Measurements from ENCODE around the gene NUDT4B.
"Not testable (repeated sequence)": the region's sequence is repeated elsewhere in the genome, so short reads cannot be mapped to it uniquely, and the experiment has no call there.

NUDT4B gene

DNA sequence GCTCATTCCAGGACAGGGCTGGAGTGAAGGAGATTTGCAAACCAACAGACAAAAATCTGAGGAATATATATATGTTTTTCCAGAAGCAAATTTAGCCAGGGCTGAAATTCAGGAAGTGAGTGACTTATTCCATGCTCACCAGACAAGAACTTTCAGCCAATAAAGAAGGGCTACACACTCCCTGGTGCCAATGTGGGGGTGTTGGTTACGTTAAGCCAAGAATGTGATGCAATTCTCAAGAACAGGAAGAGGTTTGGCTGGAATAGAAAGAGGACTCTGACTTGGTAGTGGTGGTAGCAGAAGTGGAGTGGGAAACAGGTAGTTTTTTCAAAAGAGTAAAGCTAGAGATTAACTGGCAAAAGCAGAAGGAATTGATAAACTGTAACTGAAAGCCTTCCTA is 11.6 kb downstream of the NUDT4B start:
- H3K4me1 ChIP-seq (ENCODE audit: low read depth, poor library complexity, severe bottlenecking); H3K36me3 ChIP-seq (ENCODE audit: insufficient read depth); H3K79me2 ChIP-seq (ENCODE audit: insufficient read depth, low read depth); H3K27me3 ChIP-seq (ENCODE audit: insufficient read depth, low read depth); H3K4me3 ChIP-seq (IDR thresholded peaks at IDR 0.05; ENCODE audit: insufficient read depth, low read depth, low read length); H3K27ac ChIP-seq; H3K4me2 ChIP-seq; H3K9ac ChIP-seq; H4K20me1 ChIP-seq (ENCODE audit: insufficient read depth); H2AFZ ChIP-seq (ENCODE audit: low read depth): not testable (repeated sequence)

GRCh38 chr1:148761360-148761759 is 12.8 kb downstream of the NUDT4B start:
- H4K20me1 ChIP-seq (ENCODE audit: insufficient read depth); H2AFZ ChIP-seq (ENCODE audit: low read depth); H3K36me3 ChIP-seq (ENCODE audit: insufficient read depth); H3K79me2 ChIP-seq (ENCODE audit: insufficient read depth, low read depth); H3K27ac ChIP-seq; H3K4me2 ChIP-seq; H3K4me3 ChIP-seq (IDR thresholded peaks at IDR 0.05; ENCODE audit: insufficient read depth, low read depth, low read length); H3K27me3 ChIP-seq (ENCODE audit: insufficient read depth, low read depth); H3K9ac ChIP-seq; H3K4me1 ChIP-seq (ENCODE audit: low read depth, poor library complexity, severe bottlenecking): not testable (repeated sequence)

GRCh38 chr1:148765238-148766019 is 16.9 kb downstream of the NUDT4B start:
- not testable (repeated sequence) for H3K36me3 ChIP-seq (ENCODE audit: insufficient read depth); H3K4me3 ChIP-seq (IDR thresholded peaks at IDR 0.05; ENCODE audit: insufficient read depth, low read depth, low read length); H3K4me2 ChIP-seq; H4K20me1 ChIP-seq (ENCODE audit: insufficient read depth); H3K9ac ChIP-seq; H3K4me1 ChIP-seq (ENCODE audit: low read depth, poor library complexity, severe bottlenecking); H2AFZ ChIP-seq (ENCODE audit: low read depth); H3K27me3 ChIP-seq (ENCODE audit: insufficient read depth, low read depth); H3K27ac ChIP-seq; H3K79me2 ChIP-seq (ENCODE audit: insufficient read depth, low read depth)

GRCh38 chr1:148768541-148768940 is 20.0 kb downstream of the NUDT4B start:
- not testable (repeated sequence) for H3K79me2 ChIP-seq (ENCODE audit: insufficient read depth, low read depth); H3K9ac ChIP-seq; H3K27ac ChIP-seq; H3K4me2 ChIP-seq; H4K20me1 ChIP-seq (ENCODE audit: insufficient read depth); H3K36me3 ChIP-seq (ENCODE audit: insufficient read depth); H3K4me1 ChIP-seq (ENCODE audit: low read depth, poor library complexity, severe bottlenecking); H3K27me3 ChIP-seq (ENCODE audit: insufficient read depth, low read depth); H2AFZ ChIP-seq (ENCODE audit: low read depth); H3K4me3 ChIP-seq (IDR thresholded peaks at IDR 0.05; ENCODE audit: insufficient read depth, low read depth, low read length)

DNA sequence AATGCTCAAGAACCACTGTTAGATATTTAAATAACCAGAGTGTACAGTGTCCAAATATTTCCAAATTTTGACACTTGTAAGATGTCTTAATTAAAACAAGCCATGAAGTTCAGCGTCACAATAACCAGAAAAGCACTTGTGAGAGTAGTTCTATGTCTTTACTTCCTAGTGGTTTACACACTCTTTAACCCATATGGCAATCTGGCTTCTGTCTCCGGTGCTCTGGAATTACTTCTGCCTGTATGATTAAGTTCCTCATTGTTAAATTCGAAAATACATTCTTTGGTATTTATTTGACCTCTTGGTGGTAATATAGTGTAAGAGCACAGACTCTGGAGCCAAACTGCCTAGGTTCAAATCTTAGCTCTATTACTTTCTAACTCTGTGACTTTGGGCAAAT is 20.9 kb downstream of the NUDT4B start:
- not testable (repeated sequence) for H3K36me3 ChIP-seq (ENCODE audit: insufficient read depth); H3K4me3 ChIP-seq (IDR thresholded peaks at IDR 0.05; ENCODE audit: insufficient read depth, low read depth, low read length); H3K4me2 ChIP-seq; H3K9ac ChIP-seq; H2AFZ ChIP-seq (ENCODE audit: low read depth); H3K4me1 ChIP-seq (ENCODE audit: low read depth, poor library complexity, severe bottlenecking); H4K20me1 ChIP-seq (ENCODE audit: insufficient read depth); H3K27ac ChIP-seq; H3K27me3 ChIP-seq (ENCODE audit: insufficient read depth, low read depth); H3K79me2 ChIP-seq (ENCODE audit: insufficient read depth, low read depth)

- not testable (repeated sequence) for H4K20me1 ChIP-seq (ENCODE audit: insufficient read depth); H3K36me3 ChIP-seq (ENCODE audit: insufficient read depth); H3K4me1 ChIP-seq (ENCODE audit: low read depth, poor library complexity, severe bottlenecking); H3K27me3 ChIP-seq (ENCODE audit: insufficient read depth, low read depth); H3K27ac ChIP-seq; H3K4me2 ChIP-seq; H3K9ac ChIP-seq; H2AFZ ChIP-seq (ENCODE audit: low read depth); H3K4me3 ChIP-seq (IDR thresholded peaks at IDR 0.05; ENCODE audit: insufficient read depth, low read depth, low read length); H3K79me2 ChIP-seq (ENCODE audit: insufficient read depth, low read depth)
Observed at GRCh38 chr1:148773690-148774089, 25.1 kb downstream of the NUDT4B start.

DNA sequence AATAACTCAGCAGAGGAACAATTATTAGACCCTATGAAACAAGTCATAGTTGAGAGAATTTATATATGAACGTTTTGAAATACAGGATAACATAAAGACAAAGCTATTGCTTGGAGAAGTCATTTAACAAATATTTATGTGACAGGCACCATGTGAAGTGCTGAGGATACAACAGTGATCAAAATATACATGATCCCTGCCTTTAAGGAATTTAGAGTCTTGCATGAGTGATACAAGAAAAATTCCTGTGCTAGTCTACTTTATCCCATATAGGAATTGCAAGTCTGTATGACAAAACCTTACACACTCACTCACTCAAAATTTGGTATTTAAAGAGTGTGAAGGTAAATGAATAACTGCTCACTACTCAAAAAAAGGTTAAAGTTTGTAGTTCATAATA is 25.5 kb downstream of the NUDT4B start:
- H3K36me3 ChIP-seq (ENCODE audit: insufficient read depth); H3K9ac ChIP-seq; H3K79me2 ChIP-seq (ENCODE audit: insufficient read depth, low read depth): not testable (repeated sequence)

DNA sequence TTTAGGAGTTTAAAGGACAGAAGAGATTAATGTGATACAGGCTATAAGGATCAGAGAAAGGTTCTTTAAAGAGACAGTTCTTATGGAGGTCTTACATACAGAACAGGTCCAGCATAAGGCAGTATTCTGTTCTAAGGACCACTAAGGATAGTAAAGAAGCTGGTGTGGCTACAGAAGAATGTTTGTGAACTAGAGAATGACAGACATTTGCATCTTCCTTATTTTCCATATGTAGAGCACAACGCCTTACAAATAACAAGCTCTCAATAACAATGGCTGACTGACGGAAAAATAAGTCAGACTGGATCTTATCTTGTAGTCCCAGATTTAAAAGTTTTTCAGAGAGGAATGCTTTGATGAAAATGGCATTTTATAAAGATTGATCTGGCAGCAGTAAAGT is 26.7 kb downstream of the NUDT4B start:
- H3K27me3 ChIP-seq (ENCODE audit: insufficient read depth, low read depth); H3K79me2 ChIP-seq (ENCODE audit: insufficient read depth, low read depth); H3K27ac ChIP-seq; H3K4me3 ChIP-seq (IDR thresholded peaks at IDR 0.05; ENCODE audit: insufficient read depth, low read depth, low read length); H3K4me1 ChIP-seq (ENCODE audit: low read depth, poor library complexity, severe bottlenecking); H3K36me3 ChIP-seq (ENCODE audit: insufficient read depth); H3K9ac ChIP-seq; H4K20me1 ChIP-seq (ENCODE audit: insufficient read depth); H2AFZ ChIP-seq (ENCODE audit: low read depth); H3K4me2 ChIP-seq: not testable (repeated sequence)

More for the DNA sequence above, 25.5 kb downstream of the NUDT4B start:
- H3K27me3 ChIP-seq (ENCODE audit: insufficient read depth, low read depth); H3K27ac ChIP-seq; H3K4me1 ChIP-seq (ENCODE audit: low read depth, poor library complexity, severe bottlenecking); H3K4me3 ChIP-seq (IDR thresholded peaks at IDR 0.05; ENCODE audit: insufficient read depth, low read depth, low read length); H3K4me2 ChIP-seq; H2AFZ ChIP-seq (ENCODE audit: low read depth); H4K20me1 ChIP-seq (ENCODE audit: insufficient read depth): not testable (repeated sequence)

- H3K79me2 ChIP-seq (ENCODE audit: insufficient read depth, low read depth); H3K4me2 ChIP-seq; H3K27ac ChIP-seq; H2AFZ ChIP-seq (ENCODE audit: low read depth); H3K9ac ChIP-seq; H3K36me3 ChIP-seq (ENCODE audit: insufficient read depth); H3K4me1 ChIP-seq (ENCODE audit: low read depth, poor library complexity, severe bottlenecking); H4K20me1 ChIP-seq (ENCODE audit: insufficient read depth); H3K27me3 ChIP-seq (ENCODE audit: insufficient read depth, low read depth); H3K4me3 ChIP-seq (IDR thresholded peaks at IDR 0.05; ENCODE audit: insufficient read depth, low read depth, low read length): not testable (repeated sequence)
Observed at GRCh38 chr1:148777649-148778048, 29.1 kb downstream of the NUDT4B start.

GRCh38 chr1:148780404-148780803 is 31.8 kb downstream of the NUDT4B start:
- not testable (repeated sequence) for H2AFZ ChIP-seq (ENCODE audit: low read depth); H3K79me2 ChIP-seq (ENCODE audit: insufficient read depth, low read depth); H4K20me1 ChIP-seq (ENCODE audit: insufficient read depth); H3K4me1 ChIP-seq (ENCODE audit: low read depth, poor library complexity, severe bottlenecking); H3K27ac ChIP-seq; H3K9ac ChIP-seq; H3K36me3 ChIP-seq (ENCODE audit: insufficient read depth); H3K27me3 ChIP-seq (ENCODE audit: insufficient read depth, low read depth); H3K4me3 ChIP-seq (IDR thresholded peaks at IDR 0.05; ENCODE audit: insufficient read depth, low read depth, low read length); H3K4me2 ChIP-seq
